Measurements from ENCODE around the gene TP63.

Gene TP63

DNA sequence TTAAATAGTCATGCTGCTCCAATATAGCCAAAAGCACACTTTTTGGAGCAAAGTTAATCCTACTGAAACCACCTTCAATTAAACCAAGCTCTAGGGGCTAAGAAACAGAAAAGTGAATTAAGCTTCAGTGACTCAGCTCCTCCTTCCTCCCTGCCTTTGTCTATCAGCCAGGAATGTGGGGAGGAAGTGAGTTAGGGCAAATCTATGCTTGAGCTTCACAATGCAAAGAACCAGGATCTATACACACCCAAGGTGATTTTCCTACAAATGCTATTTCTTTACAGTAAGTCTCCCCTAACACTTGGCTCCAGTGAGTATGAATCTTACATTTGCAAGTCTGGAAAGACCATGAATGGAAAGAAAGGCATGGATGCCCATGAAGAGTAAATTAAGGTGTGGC is 277.5 kb downstream of the TP63 start:
- no peak overlapping the region for H3K4me2 ChIP-seq (ENCODE audit: low read length)
- H3K79me1 ChIP-seq (ENCODE audit: low read length): no peaks in the 10 kb centered on the region
- no peak overlapping the region for H4K8ac ChIP-seq (ENCODE audit: low read depth, low read length)
- H4K91ac ChIP-seq (ENCODE audit: low read depth, low read length): no peak overlapping the region
- no peak overlapping the region for H4K12ac ChIP-seq (ENCODE audit: low read depth, low read length)
- no peak overlapping the region for H3K4ac ChIP-seq (ENCODE audit: low read depth, low read length)
- H3K79me2 ChIP-seq (ENCODE audit: control insufficient read depth, insufficient read depth, low read length, poor library complexity): no peaks in the 10 kb centered on the region
- no peak overlapping the region for H2AK5ac ChIP-seq (ENCODE audit: low read length)
- no peak overlapping the region for H3K27ac ChIP-seq (ENCODE audit: low read depth, low read length)
- peak; percentile 8 to 41 for DNase-seq
- H3K23ac ChIP-seq (ENCODE audit: low read length): no peak overlapping the region
- no peak overlapping the region for H2AFZ ChIP-seq (ENCODE audit: insufficient read depth, low read length, poor library complexity)
- no peak overlapping the region for H2BK12ac ChIP-seq (ENCODE audit: low read length)
- no peaks in the 10 kb centered on the region for H3K27me3 ChIP-seq (ENCODE audit: insufficient read depth, low read length)
- H3K36me3 ChIP-seq (ENCODE audit: control insufficient read depth in 1 of 2, insufficient read depth in 2 of 2, low read length in 2 of 2): no peaks in the 10 kb centered on the region
- H2BK5ac ChIP-seq (ENCODE audit: low read depth, low read length, poor library complexity): no peak overlapping the region
- H3K4me1 ChIP-seq (ENCODE audit: control insufficient read depth in 1 of 2, insufficient read depth in 2 of 2, low read length in 2 of 2): no peaks in the 10 kb centered on the region
- H3K9me3 ChIP-seq (ENCODE audit: insufficient read depth, low read depth, low read length): no peaks in the 10 kb centered on the region
- H3K18ac ChIP-seq (ENCODE audit: low read length): no peak overlapping the region
- no peak overlapping the region for H3K14ac ChIP-seq (ENCODE audit: low read length)
- H2BK120ac ChIP-seq (ENCODE audit: insufficient read depth, low read length, poor library complexity): no peak overlapping the region
- no peak overlapping the region for H3K4me3 ChIP-seq (ENCODE audit: low read depth, low read length)
- no peak overlapping the region for H3K9ac ChIP-seq (ENCODE audit: low read length)

DNA sequence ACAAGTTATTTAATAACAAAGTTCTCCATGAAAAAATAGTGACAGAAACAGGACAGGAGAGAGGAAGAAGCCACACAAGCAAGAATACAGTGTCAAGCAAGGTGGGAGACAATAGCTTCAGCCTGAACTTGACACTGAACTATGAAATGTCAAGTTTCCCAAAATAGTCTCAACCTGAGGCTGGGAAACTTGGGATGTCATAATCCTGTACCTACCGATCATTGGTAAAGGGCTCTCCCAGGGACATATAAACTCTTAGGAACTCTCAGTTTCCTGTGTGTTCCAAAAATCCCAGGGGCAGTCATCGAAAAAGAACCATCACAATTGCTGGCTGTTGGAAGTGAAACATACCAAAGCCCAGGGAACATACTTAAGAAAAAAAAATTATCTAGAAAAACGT is 277.9 kb downstream of the TP63 start:
- Histone ChIP-seq H3K4me2 (ENCODE audit: low read length) (no peak overlapping the region), H3K4me1 (ENCODE audit: control insufficient read depth in 1 of 2, insufficient read depth in 2 of 2, low read length in 2 of 2) (no peaks in the 10 kb centered on the region), H3K27me3 (ENCODE audit: insufficient read depth, low read length) (no peaks in the 10 kb centered on the region), H3K27ac (ENCODE audit: low read depth, low read length) (no peak overlapping the region), H4K8ac (ENCODE audit: low read depth, low read length) (no peak overlapping the region), H3K18ac (ENCODE audit: low read length) (no peak overlapping the region), H3K4ac (ENCODE audit: low read depth, low read length) (no peak overlapping the region), H2BK120ac (ENCODE audit: insufficient read depth, low read length, poor library complexity) (no peak overlapping the region), H3K9ac (ENCODE audit: low read length) (no peak overlapping the region), H2BK12ac (ENCODE audit: low read length) (peak overlapping the region; percentile 43), H3K79me2 (ENCODE audit: control insufficient read depth, insufficient read depth, low read length, poor library complexity) (no peaks in the 10 kb centered on the region), H3K23ac (ENCODE audit: low read length) (no peak overlapping the region), H3K9me3 (ENCODE audit: insufficient read depth, low read depth, low read length) (no peaks in the 10 kb centered on the region), H2BK5ac (ENCODE audit: low read depth, low read length, poor library complexity) (no peak overlapping the region), H4K12ac (ENCODE audit: low read depth, low read length) (no peak overlapping the region), H2AFZ (ENCODE audit: insufficient read depth, low read length, poor library complexity) (no peak overlapping the region), H3K79me1 (ENCODE audit: low read length) (no peaks in the 10 kb centered on the region), H4K91ac (ENCODE audit: low read depth, low read length) (no peak overlapping the region), H2AK5ac (ENCODE audit: low read length) (no peak overlapping the region), H3K36me3 (ENCODE audit: control insufficient read depth in 1 of 2, insufficient read depth in 2 of 2, low read length in 2 of 2) (no peaks in the 10 kb centered on the region), H3K4me3 (ENCODE audit: low read depth, low read length) (no peak overlapping the region), H3K14ac (ENCODE audit: low read length) (no peak overlapping the region)
- WGBS (ENCODE audit: extremely low coverage, insufficient coverage, insufficient read length): no CpG with 5 or more reads among the region's 3 CpGs
- DNase-seq: no peak

DNA sequence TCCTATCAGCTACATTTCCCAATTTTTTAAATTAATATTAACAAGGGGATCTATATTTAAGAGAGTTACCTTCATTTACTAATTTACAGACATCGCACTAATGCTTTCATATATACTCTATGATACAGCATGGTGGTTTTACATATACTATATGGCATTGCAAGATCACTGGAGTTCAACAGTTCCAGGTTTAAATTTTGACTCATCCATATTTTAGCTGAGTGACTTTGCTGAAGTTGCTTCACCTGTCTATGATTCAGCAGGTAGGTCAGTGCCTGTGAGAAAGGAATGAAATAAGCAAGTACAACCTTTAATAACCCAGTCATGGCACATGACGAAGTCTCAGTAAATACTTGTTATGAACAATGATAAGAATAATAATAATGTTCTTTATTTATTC is 278.4 kb downstream of the TP63 start:
- no CpG with 5 or more reads among the region's 2 CpGs for WGBS (ENCODE audit: extremely low coverage, insufficient coverage, insufficient read length)
- no peak overlapping the region for H2BK12ac ChIP-seq (ENCODE audit: low read length)
- no peaks in the 10 kb centered on the region for H3K4me1 ChIP-seq (ENCODE audit: control insufficient read depth in 1 of 2, insufficient read depth in 2 of 2, low read length in 2 of 2)
- no peak overlapping the region for H3K14ac ChIP-seq (ENCODE audit: low read length)
- H4K12ac ChIP-seq (ENCODE audit: low read depth, low read length): no peak overlapping the region
- H3K9me3 ChIP-seq (ENCODE audit: insufficient read depth, low read depth, low read length): no peaks in the 10 kb centered on the region
- H3K4me2 ChIP-seq (ENCODE audit: low read length): no peak overlapping the region
- no peak overlapping the region for H2BK5ac ChIP-seq (ENCODE audit: low read depth, low read length, poor library complexity)
- H3K27ac ChIP-seq (ENCODE audit: low read depth, low read length): no peak overlapping the region
- H3K79me1 ChIP-seq (ENCODE audit: low read length): no peaks in the 10 kb centered on the region
- H4K8ac ChIP-seq (ENCODE audit: low read depth, low read length): no peak overlapping the region
- H3K4me3 ChIP-seq (ENCODE audit: low read depth, low read length): no peak overlapping the region
- H2AK5ac ChIP-seq (ENCODE audit: low read length): no peak overlapping the region
- H3K9ac ChIP-seq (ENCODE audit: low read length): no peak overlapping the region
- H4K91ac ChIP-seq (ENCODE audit: low read depth, low read length): no peak overlapping the region
- no peaks in the 10 kb centered on the region for H3K79me2 ChIP-seq (ENCODE audit: control insufficient read depth, insufficient read depth, low read length, poor library complexity)
- no peak overlapping the region for H3K23ac ChIP-seq (ENCODE audit: low read length)
- H3K4ac ChIP-seq (ENCODE audit: low read depth, low read length): no peak overlapping the region
- no peak overlapping the region for H2BK120ac ChIP-seq (ENCODE audit: insufficient read depth, low read length, poor library complexity)
- no peaks in the 10 kb centered on the region for H3K27me3 ChIP-seq (ENCODE audit: insufficient read depth, low read length)
- H2AFZ ChIP-seq (ENCODE audit: insufficient read depth, low read length, poor library complexity): no peak overlapping the region
- peak; percentile 67 to 84 for DNase-seq
- H3K36me3 ChIP-seq (ENCODE audit: control insufficient read depth in 1 of 2, insufficient read depth in 2 of 2, low read length in 2 of 2): no peaks in the 10 kb centered on the region
- no peak overlapping the region for H3K18ac ChIP-seq (ENCODE audit: low read length)

DNA sequence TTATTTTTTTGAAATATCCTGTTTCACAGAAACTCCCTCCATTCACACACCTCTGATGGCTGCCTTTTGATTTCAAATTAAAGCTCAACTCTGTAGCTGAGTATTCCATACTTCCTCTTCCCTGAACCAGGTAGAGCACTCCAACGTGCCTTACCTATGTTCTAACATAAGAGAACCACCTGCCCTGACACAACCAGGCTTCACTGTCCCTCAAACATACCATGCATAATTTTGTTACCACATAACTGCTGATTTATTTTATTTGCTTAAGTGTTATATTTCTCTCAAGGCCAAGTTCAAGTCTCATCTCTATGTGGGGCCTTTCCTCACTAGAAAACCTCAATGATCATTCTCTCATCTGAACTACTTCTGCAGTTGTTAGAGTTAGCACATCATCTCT is 279.8 kb downstream of the TP63 start:
- Histone ChIP-seq H3K27me3 (ENCODE audit: insufficient read depth, low read length) (no peaks in the 10 kb centered on the region), H2AK5ac (ENCODE audit: low read length) (no peak overlapping the region), H2BK5ac (ENCODE audit: low read depth, low read length, poor library complexity) (no peak overlapping the region), H3K4ac (ENCODE audit: low read depth, low read length) (no peak overlapping the region), H3K4me1 (ENCODE audit: control insufficient read depth in 1 of 2, insufficient read depth in 2 of 2, low read length in 2 of 2) (no peaks in the 10 kb centered on the region), H3K14ac (ENCODE audit: low read length) (no peak overlapping the region), H3K79me1 (ENCODE audit: low read length) (no peaks in the 10 kb centered on the region), H3K18ac (ENCODE audit: low read length) (no peak overlapping the region), H3K27ac (ENCODE audit: low read depth, low read length) (no peak overlapping the region), H2BK12ac (ENCODE audit: low read length) (no peak overlapping the region), H3K4me2 (ENCODE audit: low read length) (no peak overlapping the region), H4K91ac (ENCODE audit: low read depth, low read length) (no peak overlapping the region), H4K12ac (ENCODE audit: low read depth, low read length) (no peak overlapping the region), H3K9ac (ENCODE audit: low read length) (no peak overlapping the region), H3K36me3 (ENCODE audit: control insufficient read depth in 1 of 2, insufficient read depth in 2 of 2, low read length in 2 of 2) (no peaks in the 10 kb centered on the region), H2AFZ (ENCODE audit: insufficient read depth, low read length, poor library complexity) (no peak overlapping the region), H3K4me3 (ENCODE audit: low read depth, low read length) (no peak overlapping the region), H3K23ac (ENCODE audit: low read length) (no peak overlapping the region), H3K79me2 (ENCODE audit: control insufficient read depth, insufficient read depth, low read length, poor library complexity) (no peaks in the 10 kb centered on the region), H2BK120ac (ENCODE audit: insufficient read depth, low read length, poor library complexity) (no peak overlapping the region), H4K8ac (ENCODE audit: low read depth, low read length) (no peak overlapping the region), H3K9me3 (ENCODE audit: insufficient read depth, low read depth, low read length) (no peaks in the 10 kb centered on the region)
- WGBS (ENCODE audit: extremely low coverage, insufficient coverage, insufficient read length): no CpG with 5 or more reads among the region's 1 CpG
- no peak for DNase-seq

DNA sequence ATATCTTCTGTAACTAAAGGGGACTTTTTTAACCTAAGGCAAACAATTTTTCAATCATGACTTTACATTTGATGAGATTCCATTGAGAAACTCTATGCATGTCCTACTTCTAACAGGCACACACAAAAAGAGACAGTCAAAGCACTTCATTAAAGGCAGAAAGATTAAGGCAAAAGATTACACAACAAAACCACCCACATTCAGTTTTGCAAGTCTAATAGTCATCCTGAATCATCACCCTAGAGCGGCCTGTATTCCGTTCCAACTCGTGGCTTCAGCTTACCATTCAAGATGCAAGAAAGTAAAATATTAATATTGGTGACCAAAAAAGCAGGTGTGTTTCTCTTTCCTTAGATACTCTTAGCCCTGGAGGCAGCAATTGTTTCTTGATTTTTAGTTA is 283.6 kb downstream of the TP63 start:
- Histone ChIP-seq H4K8ac (ENCODE audit: low read depth, low read length) (no peak overlapping the region), H2AFZ (ENCODE audit: insufficient read depth, low read length, poor library complexity) (no peak overlapping the region), H2AK5ac (ENCODE audit: low read length) (no peak overlapping the region), H2BK5ac (ENCODE audit: low read depth, low read length, poor library complexity) (no peak overlapping the region), H3K79me2 (ENCODE audit: control insufficient read depth, insufficient read depth, low read length, poor library complexity) (no peaks in the 10 kb centered on the region), H2BK12ac (ENCODE audit: low read length) (no peak overlapping the region), H3K4ac (ENCODE audit: low read depth, low read length) (no peak overlapping the region), H3K14ac (ENCODE audit: low read length) (no peak overlapping the region), H2BK120ac (ENCODE audit: insufficient read depth, low read length, poor library complexity) (no peak overlapping the region), H3K9me3 (ENCODE audit: insufficient read depth, low read depth, low read length) (no peaks in the 10 kb centered on the region), H3K4me3 (ENCODE audit: low read depth, low read length) (no peak overlapping the region), H3K27me3 (ENCODE audit: insufficient read depth, low read length) (no peaks in the 10 kb centered on the region), H3K18ac (ENCODE audit: low read length) (no peak overlapping the region), H4K12ac (ENCODE audit: low read depth, low read length) (no peak overlapping the region), H3K79me1 (ENCODE audit: low read length) (no peaks in the 10 kb centered on the region), H3K4me2 (ENCODE audit: low read length) (no peak overlapping the region), H3K23ac (ENCODE audit: low read length) (no peak overlapping the region), H3K27ac (ENCODE audit: low read depth, low read length) (no peak overlapping the region), H3K9ac (ENCODE audit: low read length) (no peak overlapping the region), H3K4me1 (ENCODE audit: control insufficient read depth in 1 of 2, insufficient read depth in 2 of 2, low read length in 2 of 2) (no peaks in the 10 kb centered on the region), H4K91ac (ENCODE audit: low read depth, low read length) (no peak overlapping the region), H3K36me3 (ENCODE audit: control insufficient read depth in 1 of 2, insufficient read depth in 2 of 2, low read length in 2 of 2) (no peaks in the 10 kb centered on the region)
- no CpG with 5 or more reads among the region's 3 CpGs for WGBS (ENCODE audit: extremely low coverage, insufficient coverage, insufficient read length)
- DNase-seq: peak; percentile 54 to 78

All from trophoblast cell (in vitro differentiated cells and primary cell).